NCI-H82 (cell line): ENCODE measurements around the gene HMGXB3.

Experiments used
- DNase-seq: peaks from one replicate; lab custom pipeline; 2025; lab: John Stamatoyannopoulos, UW

The HMGXB3 gene, protein sequence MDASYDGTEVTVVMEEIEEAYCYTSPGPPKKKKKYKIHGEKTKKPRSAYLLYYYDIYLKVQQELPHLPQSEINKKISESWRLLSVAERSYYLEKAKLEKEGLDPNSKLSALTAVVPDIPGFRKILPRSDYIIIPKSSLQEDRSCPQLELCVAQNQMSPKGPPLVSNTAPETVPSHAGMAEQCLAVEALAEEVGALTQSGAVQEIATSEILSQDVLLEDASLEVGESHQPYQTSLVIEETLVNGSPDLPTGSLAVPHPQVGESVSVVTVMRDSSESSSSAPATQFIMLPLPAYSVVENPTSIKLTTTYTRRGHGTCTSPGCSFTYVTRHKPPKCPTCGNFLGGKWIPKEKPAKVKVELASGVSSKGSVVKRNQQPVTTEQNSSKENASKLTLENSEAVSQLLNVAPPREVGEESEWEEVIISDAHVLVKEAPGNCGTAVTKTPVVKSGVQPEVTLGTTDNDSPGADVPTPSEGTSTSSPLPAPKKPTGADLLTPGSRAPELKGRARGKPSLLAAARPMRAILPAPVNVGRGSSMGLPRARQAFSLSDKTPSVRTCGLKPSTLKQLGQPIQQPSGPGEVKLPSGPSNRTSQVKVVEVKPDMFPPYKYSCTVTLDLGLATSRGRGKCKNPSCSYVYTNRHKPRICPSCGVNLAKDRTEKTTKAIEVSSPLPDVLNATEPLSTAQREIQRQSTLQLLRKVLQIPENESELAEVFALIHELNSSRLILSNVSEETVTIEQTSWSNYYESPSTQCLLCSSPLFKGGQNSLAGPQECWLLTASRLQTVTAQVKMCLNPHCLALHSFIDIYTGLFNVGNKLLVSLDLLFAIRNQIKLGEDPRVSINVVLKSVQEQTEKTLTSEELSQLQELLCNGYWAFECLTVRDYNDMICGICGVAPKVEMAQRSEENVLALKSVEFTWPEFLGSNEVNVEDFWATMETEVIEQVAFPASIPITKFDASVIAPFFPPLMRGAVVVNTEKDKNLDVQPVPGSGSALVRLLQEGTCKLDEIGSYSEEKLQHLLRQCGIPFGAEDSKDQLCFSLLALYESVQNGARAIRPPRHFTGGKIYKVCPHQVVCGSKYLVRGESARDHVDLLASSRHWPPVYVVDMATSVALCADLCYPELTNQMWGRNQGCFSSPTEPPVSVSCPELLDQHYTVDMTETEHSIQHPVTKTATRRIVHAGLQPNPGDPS (N-terminal part only)

DNA sequence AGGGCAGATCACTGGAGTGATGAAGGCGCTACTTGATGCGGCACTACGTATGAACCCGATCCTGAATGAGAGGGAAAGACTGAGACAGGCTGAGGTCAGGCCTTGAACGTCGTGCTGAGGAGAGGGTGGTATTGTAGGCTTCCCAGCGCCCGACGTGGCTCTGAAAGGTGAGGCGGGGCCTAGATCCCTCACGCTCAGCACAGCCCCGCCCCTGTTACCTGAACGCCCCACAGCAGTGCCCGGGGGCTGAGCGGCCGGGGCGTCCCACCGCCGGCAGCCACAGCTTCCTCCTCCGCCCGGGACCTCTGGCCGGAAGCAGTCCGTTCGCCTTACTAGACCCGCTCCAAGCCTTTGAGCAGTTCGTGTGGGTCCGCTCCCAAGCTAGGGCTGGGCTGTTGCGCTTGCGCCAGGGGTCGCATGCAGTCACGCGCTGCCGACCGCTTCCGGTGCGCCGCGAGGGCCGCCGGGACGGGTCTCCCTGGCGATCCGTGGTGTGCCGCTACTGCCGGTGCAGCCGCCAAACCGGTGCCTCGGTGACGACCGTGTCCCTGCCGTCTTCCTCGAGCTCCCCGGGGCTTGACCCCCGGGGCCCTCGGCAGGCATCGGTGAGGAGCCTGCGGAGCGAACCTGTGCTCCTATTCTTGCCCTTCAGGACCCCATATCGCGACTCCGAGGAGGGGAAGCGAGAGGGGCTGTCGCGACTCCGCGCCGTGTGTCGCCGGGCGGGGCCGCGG is at the start of gene HMGXB3, which contains the start of gene TIGD6:
TSS of gene HMGXB3 (plus strand) at position 484 of the 734 bp plus-strand sequence. CDS start 4,114 bp downstream, outside the sequence.
TSS of gene TIGD6 (minus strand) at position 399 of the 734 bp plus-strand sequence. CDS start 4,306 bp downstream, outside the sequence.
- peak; percentile 94 for DNase-seq

DNA sequence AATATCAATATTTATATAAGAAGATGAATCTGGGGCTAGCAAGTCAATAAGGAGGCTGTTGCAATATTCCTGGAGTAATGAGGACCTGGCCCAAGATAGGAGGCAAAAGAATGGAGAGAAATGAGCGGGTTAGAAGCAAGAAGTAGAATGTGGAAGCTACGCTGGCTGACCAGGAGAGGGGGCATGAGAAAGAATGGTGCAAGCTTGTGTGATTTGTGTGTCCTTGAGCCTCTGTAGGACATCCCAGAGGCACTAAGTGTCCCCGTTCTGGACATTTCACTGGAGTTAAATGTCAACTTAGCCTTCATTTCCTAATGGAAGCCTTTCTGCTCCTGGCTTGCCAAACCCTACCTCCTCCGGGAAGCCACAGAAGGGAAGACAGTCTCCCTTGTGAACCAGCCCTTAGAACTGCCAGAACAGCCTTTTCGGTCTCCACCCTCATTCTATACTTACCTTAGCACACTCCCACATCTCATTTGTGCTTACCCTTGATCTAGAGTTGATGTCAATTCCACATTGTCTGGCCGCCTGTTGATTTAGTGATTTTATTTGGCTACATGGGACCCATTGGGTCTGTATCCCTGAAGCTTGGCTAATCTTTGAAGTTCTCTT is 49.3 kb upstream of the HMGXB3 start:
- no peak for DNase-seq

DNA sequence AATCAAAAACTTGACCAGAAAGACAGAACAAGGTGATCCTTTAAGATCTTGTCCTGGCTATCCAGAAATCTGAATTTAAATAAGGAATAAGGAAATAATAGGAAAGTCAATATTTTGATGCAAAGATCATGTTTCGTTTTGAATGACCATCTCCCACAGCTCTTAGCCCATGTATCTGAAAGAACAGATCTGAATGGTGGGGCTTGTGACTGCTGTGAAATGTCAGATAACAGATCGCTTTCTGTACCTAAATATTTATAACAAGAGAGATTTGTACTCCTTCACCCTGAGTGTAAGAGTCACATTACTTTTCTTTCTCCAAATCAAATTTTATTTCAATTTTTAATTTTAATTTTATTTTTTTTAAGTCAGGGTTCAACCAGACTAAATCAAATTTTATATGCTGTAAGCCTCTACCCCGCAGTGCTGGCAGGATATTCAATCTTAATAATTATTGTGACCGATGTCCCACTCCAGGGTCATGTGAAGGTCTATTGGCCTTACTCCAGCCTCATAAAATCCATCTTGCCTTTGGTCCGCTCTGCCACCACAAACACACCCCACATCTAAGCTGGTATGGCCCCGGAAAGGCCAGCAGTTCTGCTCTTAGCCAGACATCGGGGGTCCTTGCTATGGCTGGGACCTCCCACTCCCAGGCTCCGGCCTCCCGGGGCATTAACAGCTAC is 47.0 kb upstream of the HMGXB3 start:
- no peak for DNase-seq

DNA sequence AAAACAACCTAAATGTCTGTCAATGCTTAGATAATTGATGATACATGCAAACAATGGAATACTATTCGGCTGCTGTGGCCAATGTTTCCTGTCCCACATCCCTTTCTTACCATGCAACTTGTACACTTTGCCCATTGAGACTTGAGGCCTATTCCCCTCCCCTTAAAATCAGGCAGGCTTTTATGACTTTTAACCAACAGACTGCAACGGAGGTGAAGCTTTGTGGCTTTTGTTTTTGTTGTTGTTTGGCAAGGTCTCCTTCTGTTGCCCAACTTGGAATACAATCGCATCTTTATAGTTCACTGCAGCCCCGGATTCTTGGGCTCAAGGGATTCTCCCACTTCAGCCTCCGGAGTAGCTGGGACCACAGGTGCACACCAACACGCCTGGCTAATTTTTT is 45.7 kb upstream of the HMGXB3 start:
- no peak for DNase-seq

DNA sequence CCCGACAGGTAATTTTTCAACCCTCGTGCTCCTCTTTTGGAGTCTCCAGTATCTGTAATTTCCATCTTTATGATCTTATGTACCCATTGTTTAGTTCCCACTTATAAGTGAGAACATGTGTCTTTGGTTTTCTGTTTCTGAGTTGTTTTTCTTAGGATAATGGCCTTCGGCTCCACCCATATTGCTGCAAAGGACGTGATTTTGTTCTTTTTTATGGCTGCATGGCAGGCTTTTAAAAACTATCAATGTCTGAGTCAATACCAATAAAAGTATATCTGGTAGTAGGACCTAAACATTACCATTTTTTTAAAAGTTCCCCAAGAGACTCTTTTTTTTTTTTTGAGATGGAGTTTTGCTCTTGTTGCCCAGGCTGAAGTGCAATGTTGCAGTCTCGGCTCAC is 43.9 kb upstream of the HMGXB3 start:
- DNase-seq: no peak

DNA sequence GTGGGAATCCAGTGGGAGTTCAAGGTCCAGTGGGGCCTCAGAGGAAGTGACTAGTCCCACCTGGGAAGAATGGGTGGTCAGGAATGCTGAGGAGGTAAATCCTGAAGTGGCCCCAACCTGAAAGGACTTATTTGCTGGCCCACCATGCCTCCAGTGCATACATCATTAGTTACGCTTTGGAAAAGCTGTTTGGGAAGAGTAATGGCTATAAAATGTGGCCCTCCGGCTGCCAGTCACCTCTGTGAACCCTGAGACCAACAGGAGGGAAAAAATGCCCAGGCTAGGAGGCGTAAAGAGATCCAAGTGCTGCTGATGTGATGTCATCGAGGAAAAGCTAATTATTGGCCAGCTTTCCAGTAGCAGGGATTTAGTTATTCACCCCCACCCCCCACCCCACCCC is 42.7 kb upstream of the HMGXB3 start:
- peak; percentile 67 for DNase-seq

DNA sequence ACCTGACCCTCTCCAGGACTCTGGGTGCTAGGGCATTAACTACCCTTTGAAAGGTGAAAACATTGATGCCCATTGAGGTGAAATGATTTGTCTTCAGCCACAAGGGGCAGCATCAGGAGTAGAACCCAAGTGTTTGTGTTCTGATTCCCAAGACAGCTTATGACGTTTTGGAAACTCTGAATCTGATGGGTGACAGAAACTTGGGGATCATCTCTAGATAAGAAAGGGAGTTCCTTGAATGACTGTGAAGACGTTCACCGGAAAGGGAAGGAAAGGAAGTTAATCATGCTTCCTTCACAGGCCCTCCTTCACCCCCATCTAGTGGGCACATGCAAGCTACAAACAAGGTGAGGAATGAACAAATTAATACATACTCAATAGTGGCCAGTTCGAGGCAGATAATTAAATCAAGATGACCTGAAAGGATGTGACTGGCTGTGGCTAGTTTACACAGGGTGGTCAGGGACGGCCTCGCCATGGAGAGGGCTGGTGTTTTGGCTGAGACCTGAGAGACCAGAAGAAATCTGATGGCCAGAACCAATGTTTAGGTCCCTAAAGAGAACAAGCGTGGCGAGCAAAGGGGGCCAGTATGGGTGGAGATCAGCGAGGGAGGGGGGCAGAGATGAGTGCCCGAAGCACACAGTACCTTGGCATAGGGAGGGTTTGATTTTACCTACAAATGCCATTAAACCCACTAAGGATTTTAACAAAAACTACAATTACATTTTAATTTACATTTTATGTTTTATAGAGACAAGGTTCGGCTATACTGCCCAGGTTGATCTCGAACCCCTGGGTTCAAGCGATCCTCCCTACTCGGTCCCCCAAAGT is 40.9 kb upstream of the HMGXB3 start:
- DNase-seq: peak; percentile 71

DNA sequence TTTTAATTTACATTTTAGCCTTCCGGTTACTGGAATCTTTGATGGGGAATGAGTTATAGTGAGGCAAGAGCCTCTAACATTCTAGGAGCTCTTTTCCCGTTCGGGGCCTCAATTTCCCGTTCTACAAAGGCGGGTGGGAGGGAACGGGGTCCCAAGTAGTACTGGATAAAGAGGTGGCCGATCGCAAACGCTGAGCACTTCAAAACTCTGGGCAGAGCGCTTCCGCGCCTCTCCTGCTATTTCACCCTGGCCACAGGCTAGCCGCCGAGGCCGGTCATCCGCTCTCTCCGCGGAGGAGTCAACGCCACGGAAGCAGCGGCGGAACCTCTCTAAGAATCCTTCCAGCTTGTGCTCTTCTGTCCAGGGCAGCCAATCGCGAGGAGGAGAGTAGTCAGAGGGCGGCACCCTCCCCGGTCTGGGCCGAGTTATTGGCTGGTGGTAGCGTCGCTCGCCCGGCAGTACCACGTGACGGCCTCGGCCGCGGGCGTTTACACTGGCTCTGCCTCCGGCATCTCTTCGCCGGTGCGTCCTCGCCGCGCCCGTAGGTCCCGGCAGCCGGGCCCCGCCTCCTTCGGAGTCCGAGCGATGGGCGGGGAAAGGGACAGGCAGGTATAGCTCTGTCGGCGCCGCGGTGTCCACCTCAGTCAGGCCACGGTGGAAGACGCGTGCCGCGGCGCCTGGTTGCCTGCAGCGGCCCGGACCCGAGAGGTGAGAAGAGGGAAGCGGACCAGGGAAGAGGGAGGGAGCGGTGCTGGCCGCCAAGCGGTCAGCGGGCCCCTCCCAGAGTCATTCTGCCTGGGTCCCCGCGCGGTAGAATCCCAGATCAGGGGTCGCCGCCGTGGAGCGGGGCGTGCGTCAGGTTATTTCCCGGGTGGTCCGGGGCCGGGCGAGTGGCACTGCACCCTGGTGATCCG is 40.0 kb upstream of the HMGXB3 start, which contains the start of gene SLC26A2:
TSS of gene SLC26A2 (plus strand) at position 487 of the 914 bp plus-strand sequence. CDS start 16,895 bp downstream, outside the sequence.
- DNase-seq: peak; percentile 97

DNA sequence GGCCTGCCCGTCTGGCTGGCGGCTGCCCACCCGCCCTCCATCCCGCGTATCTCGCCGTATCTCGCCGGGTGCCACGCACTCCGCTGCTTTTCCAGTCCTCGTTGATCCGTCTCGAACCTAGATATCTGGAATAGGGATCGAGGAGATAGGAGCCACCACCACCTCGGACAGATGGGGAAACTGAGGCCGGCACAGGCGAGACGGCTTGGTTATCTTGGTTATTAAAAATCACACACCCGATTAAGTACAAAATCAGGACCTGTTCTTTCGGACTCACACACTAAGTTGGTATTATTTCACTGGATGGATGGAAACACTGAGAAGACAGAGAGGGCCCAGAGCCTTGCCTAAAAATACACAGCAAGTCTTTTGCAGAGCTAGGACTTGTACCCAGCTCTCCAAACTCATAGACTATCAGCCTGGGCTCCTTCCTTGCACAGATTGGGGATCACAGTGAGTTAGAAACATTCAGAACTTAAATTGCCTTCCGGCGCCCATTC is 39.3 kb upstream of the HMGXB3 start:
- DNase-seq: no peak

DNA sequence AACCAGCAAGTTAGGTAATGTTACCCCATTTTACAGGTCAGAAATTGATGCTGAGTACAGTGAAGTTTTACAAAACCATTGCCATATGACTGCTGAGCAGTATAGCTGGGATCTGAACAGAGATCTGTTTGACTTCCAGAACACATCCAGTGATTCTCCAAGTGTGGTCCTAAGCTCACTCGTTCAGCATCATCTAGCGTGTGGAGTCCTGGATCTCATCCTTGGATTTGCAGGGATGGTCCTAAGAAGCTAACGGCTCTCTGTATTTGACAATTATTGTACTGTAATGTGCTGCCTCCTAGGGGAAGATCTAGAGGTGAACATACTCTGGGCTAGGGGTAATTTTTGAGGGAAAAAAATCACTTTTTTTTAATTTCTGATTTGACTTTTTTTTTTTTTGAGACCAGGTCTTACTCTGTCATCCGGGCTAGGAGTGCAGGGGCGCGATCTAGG is 38.6 kb upstream of the HMGXB3 start:
- peak; percentile 65 for DNase-seq

DNA sequence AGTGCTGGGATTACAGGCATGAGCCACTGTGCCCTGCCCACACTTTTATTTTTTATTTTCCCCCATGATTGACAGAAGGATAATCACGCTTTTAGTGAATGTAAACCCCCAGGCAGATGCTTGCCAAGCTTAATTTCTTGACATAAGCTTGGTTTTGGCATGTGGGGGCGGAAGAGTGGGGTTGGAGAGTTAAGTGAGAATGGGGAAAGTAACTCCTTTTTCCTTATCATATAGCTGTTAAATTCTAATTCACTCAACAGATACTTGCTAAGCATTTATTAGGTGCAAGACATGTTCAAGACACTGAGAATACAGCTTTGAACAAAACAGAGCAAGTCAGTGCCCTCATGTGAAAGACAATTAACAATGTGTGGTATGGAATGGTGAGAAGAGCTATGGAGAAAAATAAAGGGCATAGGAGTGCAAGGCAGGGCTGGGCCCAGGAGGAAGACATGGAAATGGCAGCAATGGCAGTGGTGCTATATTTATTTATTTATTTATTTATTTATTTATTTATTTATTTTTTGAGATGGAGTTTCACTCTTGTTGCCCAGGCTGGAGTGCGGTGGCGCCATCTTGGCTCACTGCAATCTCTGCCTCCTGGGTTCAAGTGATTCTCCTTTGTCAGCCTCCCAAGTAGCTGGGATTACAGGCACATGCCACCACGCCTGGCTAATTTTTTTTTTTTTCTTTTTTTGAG is 37.8 kb upstream of the HMGXB3 start:
- DNase-seq: no peak

DNA sequence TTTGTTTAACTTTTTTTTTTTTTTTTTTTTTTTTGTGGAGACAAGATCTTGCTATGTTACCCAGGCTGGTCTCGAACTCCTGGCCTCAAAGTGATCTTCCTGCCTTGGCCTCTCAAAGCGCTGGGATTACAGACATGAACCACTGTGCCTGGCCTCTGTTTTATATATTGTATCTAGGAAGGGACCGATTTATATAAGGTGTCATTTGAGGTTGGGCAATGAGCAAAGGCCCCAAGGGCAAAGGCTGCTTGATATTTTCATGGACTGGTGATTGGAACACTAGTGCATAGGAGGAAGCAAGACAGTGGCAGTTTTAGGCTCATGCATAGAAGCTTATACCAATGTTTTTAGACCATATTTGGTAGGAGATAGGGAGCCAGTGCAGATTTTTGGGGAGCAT is 36.8 kb upstream of the HMGXB3 start:
- DNase-seq: no peak

DNA sequence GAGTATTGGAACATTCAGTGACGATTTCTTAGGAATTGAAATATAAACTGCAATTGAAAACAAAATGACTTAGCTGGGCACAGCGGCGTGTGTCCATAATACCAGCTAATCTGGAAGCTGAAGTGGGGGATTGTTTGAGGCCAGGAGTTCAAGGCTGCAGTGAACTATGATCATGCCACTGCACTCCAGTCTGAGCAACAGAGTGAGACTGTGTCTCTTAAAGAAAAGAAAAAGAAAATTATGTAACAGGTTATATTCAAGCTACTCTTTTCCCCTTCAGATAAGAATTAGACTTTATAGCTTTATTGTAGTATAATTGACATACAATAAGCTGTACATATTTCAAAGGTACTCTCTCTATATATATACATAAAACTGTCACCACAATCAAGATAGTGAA is 33.6 kb upstream of the HMGXB3 start:
- no peak for DNase-seq

DNA sequence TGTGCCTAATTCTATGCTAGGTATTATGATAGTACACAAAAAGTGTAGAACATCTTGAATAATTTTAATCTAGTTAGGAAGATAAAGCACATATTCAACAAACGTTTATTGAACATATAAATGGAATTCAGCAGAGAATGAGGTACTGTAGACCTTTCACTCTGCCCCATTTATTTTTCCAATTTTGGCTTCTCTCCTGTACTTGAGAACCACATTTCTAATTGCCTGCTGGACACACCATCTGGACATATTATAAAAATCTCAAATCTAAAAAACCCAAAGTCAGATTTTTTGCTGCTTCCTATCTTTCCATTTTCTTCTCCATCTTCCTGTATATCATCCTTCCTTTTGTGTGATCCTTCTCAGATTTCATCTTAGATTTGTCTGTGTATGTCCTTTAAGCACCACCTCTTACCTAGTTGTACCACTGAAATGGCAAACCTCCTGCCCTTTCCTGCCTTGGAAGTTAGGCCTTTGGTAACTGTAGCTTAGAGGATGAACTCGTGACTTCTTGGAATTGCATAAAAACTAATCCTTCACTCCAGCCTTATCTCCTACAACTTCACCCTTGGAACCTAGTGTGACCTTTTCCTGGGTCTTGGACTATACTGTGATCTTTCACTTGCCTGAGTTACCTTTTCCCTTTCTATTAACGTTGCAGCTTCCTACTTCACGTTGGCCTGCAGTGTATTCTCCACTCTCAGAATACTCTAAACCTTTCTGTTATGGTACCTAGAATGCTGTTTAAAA is 31.2 kb upstream of the HMGXB3 start:
- no peak for DNase-seq

DNA sequence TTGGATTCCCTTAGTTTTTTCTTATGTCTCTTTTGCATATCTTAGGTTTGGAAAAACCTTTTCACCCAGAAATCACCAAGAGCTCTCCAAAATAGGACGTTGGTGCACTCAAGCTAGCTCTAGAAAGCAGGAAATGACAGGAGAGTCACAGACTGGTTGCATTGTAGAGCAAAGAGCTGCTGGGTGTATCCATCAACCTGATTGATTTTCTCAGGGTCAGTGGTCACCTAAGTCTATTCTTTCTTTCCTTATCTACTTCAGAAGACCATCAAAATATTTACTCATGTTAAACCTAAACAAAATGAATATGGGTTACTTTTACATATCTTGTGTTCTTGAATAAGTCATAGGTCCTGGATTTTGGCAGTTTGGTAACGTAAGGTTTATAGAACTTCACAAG is 25.1 kb upstream of the HMGXB3 start:
- DNase-seq: no peak

DNA sequence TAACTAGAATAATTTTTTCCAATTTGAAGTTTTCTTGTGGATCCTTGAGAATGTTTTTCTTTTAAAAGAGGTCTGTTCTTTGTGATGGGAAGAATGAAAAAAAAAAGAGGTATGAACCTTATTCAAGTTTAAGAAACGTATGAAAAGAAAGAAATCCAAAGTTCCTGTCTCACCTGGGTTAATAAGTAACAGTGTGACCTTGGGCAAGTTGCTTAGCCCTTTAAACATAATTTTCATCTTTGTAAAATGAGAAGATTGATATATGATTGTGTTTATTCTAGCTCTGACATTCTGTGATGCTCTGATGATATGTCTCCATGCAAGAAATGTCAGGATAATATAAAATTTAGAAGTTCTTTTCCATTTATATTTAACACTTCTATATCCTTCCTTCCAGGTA is 20.6 kb upstream of the HMGXB3 start:
- DNase-seq: no peak

DNA sequence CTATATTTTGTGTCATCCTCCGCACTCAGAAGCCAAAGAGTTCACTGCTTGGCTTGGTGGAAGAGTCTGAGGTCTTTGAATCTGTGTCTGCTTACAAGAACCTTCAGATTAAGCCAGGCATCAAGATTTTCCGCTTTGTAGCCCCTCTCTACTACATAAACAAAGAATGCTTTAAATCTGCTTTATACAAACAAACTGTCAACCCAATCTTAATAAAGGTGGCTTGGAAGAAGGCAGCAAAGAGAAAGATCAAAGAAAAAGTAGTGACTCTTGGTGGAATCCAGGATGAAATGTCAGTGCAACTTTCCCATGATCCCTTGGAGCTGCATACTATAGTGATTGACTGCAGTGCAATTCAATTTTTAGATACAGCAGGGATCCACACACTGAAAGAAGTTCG is 19.3 kb upstream of the HMGXB3 start:
- DNase-seq: no peak
